ENCODE measurements around the gene RPS15.

The RPS15 gene

GRCh38 chr19:1457892-1458291 lies 19.7 kb downstream of the RPS15 start:
- intact Hi-C loops (cut with DNase I) = no loop called here
- no peak for DNase-seq

- DNase-seq = peak in 3 of 42 donors; percentile 25 to 54 (median 53)
- intact Hi-C loops (cut with DNase I) = no loop called here
Observed at GRCh38 chr19:1459479-1459878, 21.3 kb downstream of the RPS15 start.

- peak in 1 of 42 donors; percentile 3 for DNase-seq
Observed at GRCh38 chr19:1460033-1460995, 22.1 kb downstream of the RPS15 start.

DNA sequence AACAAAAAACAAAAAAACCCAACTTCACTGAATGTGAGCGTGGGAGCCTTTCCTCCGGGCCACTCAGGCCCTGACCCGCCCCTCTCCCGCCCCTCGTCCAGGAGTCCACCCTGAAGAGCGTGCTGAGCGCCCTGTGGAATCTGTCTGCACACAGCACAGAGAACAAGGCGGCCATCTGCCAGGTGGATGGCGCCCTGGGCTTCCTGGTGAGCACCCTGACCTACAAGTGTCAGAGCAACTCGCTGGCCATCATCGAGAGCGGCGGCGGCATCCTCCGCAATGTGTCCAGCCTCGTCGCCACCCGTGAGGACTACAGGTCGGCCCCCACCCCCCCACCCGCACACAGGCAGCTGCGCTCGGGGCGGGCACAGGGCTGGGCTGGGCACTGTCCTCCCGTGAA lies 23.7 kb downstream of the RPS15 start:
- intact Hi-C loops (cut with DNase I) = no loop called here

More at GRCh38 chr19:1460033-1460995, 22.1 kb downstream of the RPS15 start:
- intact Hi-C loops (cut with DNase I) = no loop called here

GRCh38 chr19:1465191-1466016 lies 27.2 kb downstream of the RPS15 start:
- intact Hi-C loops (cut with DNase I) = no loop called here
- peak in 2 of 42 donors; percentile 27 to 46 for DNase-seq

More for the DNA sequence above, 23.7 kb downstream of the RPS15 start:
- peak in 1 of 42 donors; percentile 9 for DNase-seq

- peak in 1 of 42 donors; percentile 7 for DNase-seq
- intact Hi-C loops (cut with DNase I) = no loop called here
Observed at GRCh38 chr19:1466018-1466460, 27.8 kb downstream of the RPS15 start.

GRCh38 chr19:1466461-1467214 lies 28.4 kb downstream of the RPS15 start:
- DNase-seq = peak in 2 of 42 donors; percentile 5 to 6

DNA sequence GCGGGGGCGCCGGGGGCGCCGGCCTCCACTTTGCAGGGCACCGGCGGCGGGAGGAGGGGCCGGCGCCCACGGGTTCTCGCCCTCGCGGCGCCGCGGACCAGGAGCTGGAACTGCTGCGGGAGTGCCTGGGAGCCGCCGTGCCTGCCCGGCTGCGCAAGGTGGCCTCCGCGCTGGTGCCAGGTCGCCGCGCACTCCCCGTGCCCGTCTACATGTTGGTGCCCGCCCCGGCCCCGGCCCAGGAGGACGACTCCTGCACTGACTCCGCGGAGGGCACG lies 29.0 kb downstream of the RPS15 start:
- DNase-seq = no peak
- intact Hi-C loops (cut with DNase I) = no loop called here

More at GRCh38 chr19:1466461-1467214, 28.4 kb downstream of the RPS15 start:
- intact Hi-C loops (cut with DNase I) = no loop called here

DNA sequence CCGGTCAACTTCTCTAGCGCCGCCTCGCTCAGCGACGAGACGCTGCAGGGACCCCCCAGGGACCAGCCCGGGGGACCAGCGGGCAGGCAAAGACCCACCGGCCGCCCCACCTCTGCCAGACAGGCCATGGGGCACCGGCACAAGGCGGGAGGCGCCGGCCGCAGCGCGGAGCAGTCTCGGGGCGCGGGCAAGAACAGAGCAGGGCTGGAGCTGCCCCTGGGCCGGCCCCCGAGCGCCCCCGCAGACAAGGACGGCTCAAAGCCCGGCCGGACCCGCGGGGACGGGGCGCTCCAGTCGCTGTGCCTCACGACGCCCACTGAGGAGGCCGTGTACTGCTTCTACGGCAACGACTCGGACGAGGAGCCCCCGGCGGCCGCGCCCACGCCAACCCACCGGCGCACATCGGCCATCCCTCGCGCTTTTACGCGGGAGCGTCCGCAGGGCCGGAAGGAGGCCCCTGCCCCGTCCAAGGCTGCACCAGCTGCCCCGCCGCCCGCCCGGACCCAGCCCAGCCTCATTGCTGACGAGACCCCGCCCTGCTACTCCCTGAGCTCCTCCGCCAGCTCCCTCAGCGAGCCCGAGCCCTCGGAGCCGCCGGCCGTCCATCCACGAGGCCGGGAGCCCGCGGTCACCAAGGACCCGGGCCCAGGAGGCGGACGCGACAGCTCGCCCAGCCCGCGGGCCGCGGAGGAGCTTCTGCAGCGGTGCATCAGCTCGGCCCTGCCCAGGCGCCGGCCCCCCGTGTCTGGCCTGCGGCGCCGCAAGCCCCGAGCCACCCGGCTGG lies 29.5 kb downstream of the RPS15 start:
- intact Hi-C loops (cut with DNase I) = no loop called here
- DNase-seq = peak in 1 of 42 donors; percentile 6

- intact Hi-C loops (cut with DNase I) = no loop called here
- peak in 1 of 42 donors; percentile 4 for DNase-seq
Observed at GRCh38 chr19:1468274-1468820, 30.2 kb downstream of the RPS15 start.

- intact Hi-C loops (cut with DNase I) = no loop called here
- peak in 1 of 42 donors; percentile 4 for DNase-seq
Observed at GRCh38 chr19:1468821-1469254, 30.6 kb downstream of the RPS15 start.

DNA sequence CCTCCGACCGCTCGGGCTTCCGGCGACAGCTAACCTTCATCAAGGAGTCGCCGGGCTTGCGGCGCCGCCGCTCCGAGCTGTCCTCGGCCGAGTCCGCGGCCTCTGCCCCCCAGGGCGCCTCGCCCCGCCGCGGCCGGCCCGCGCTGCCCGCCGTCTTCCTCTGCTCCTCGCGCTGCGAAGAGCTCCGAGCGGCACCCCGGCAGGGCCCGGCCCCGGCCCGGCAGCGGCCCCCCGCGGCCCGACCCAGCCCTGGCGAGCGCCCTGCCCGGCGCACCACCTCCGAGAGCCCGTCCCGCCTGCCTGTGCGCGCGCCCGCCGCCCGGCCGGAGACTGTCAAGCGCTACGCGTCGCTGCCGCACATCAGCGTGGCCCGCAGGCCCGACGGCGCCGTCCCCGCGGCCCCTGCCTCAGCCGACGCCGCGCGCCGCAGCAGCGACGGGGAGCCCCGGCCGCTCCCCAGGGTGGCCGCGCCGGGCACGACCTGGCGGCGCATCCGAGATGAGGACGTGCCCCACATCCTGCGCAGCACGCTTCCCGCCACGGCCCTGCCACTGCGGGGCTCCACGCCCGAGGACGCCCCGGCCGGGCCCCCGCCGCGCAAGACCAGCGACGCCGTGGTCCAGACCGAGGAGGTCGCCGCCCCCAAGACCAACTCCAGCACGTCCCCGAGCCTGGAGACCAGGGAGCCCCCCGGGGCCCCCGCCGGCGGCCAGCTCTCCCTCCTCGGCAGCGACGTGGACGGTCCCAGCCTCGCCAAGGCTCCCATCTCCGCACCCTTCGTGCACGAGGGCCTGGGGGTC lies 31.3 kb downstream of the RPS15 start:
- DNase-seq = peak in 1 of 42 donors; percentile 5
- intact Hi-C loops (cut with DNase I) = no loop called here

GRCh38 chr19:1470055-1470304 lies 31.8 kb downstream of the RPS15 start:
- intact Hi-C loops (cut with DNase I) = no loop called here
- DNase-seq = no peak

GRCh38 chr19:1470305-1471009 lies 32.3 kb downstream of the RPS15 start:
- intact Hi-C loops (cut with DNase I) = no loop called here
- peak in 38 of 42 donors; percentile 52 to 84 (median 71) for DNase-seq

GRCh38 chr19:1471010-1471514 lies 32.9 kb downstream of the RPS15 start:
- intact Hi-C loops (cut with DNase I) = no loop called here
- peak in 3 of 42 donors; percentile 26 to 56 (median 33) for DNase-seq

DNA sequence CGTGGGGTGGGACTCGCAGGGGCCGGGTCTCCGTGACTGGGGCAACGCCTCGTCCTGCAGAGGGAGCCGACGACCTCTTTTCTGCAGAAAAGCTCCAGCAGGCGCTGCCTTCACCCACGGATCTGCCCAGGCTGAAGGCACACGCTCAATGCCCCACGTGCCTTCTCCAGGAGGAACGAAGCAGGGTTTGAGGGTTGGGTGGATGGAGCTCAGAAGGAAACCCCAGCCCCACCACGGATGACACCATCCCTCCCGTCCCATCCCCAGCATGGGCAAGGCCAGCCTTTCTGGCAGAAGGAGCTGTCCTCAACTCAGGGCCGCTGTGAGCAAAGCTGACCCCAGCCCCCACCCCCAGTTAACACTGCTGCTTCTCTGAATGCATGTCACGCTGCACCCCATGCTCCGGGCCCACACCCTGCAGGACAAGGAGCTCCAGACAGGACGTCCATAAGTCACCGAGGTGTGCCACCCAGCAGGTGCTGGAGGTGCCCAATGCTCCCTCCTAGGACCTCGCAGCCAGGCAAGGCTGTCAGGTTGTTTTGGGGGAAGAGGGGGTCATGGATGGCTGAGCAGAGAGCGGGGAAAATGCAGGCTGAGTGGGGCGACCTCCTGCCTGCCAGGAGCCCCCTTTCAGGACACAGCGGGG lies 33.4 kb downstream of the RPS15 start:
- intact Hi-C loops (cut with DNase I) = no loop called here
- DNase-seq = peak in 31 of 42 donors; percentile 42 to 81 (median 65)
